ENCODE measurements around the gene ABCC4. TPM values are rescaled to one million over a fixed set of nuclear protein-coding genes. Genes with fewer than 3 reads are reported as not detected.

The ABCC4 gene
- polyA plus RNA-seq, 1 donor from 2014 or later: 2.4 TPM

DNA sequence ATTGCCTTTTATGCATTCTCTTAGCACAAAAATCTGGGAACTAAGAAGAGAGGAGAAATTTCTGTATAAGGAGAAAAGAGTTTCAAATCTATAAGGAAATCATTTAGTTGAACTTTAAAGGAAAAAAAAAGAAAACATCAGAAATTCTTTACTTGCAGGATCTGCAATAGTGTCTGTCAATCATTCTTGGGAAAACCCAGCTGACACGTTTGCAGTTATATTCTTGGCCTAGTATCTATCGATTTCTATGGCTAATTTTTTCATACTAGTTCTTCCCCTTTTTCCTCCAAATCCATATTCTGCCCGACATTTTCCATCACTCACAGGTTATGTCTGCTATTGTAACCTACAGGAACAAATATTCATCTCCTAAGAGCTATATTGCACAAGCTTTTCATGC, 160.7 kb downstream of the ABCC4 start:
- TF ChIP-seq, protein P1, sequence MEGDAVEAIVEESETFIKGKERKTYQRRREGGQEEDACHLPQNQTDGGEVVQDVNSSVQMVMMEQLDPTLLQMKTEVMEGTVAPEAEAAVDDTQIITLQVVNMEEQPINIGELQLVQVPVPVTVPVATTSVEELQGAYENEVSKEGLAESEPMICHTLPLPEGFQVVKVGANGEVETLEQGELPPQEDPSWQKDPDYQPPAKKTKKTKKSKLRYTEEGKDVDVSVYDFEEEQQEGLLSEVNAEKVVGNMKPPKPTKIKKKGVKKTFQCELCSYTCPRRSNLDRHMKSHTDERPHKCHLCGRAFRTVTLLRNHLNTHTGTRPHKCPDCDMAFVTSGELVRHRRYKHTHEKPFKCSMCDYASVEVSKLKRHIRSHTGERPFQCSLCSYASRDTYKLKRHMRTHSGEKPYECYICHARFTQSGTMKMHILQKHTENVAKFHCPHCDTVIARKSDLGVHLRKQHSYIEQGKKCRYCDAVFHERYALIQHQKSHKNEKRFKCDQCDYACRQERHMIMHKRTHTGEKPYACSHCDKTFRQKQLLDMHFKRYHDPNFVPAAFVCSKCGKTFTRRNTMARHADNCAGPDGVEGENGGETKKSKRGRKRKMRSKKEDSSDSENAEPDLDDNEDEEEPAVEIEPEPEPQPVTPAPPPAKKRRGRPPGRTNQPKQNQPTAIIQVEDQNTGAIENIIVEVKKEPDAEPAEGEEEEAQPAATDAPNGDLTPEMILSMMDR (IDR thresholded peaks at IDR 0.05; ENCODE audit: poor library complexity, severe bottlenecking): no peak
- TF ChIP-seq SMC3 (conservative IDR thresholded peaks at IDR 0.05; ENCODE audit: poor library complexity) (no peak), MXI1 (conservative IDR thresholded peaks at IDR 0.05; ENCODE audit: poor library complexity, severe bottlenecking) (no peak), RAD21 (conservative IDR thresholded peaks at IDR 0.05) (no peak), EP300 (conservative IDR thresholded peaks at IDR 0.05; ENCODE audit: poor library complexity, severe bottlenecking) (no peak), TAF1 (IDR thresholded peaks at IDR 0.05; ENCODE audit: low read depth) (no peak), EZH2 (IDR thresholded peaks at IDR 0.05; ENCODE audit: borderline replicate concordance, insufficient read depth, low read length, poor library complexity, severe bottlenecking) (no peak), POLR2AphosphoS5 (IDR thresholded peaks at IDR 0.05) (no peak)
- TF ChIP-seq, protein P2, sequence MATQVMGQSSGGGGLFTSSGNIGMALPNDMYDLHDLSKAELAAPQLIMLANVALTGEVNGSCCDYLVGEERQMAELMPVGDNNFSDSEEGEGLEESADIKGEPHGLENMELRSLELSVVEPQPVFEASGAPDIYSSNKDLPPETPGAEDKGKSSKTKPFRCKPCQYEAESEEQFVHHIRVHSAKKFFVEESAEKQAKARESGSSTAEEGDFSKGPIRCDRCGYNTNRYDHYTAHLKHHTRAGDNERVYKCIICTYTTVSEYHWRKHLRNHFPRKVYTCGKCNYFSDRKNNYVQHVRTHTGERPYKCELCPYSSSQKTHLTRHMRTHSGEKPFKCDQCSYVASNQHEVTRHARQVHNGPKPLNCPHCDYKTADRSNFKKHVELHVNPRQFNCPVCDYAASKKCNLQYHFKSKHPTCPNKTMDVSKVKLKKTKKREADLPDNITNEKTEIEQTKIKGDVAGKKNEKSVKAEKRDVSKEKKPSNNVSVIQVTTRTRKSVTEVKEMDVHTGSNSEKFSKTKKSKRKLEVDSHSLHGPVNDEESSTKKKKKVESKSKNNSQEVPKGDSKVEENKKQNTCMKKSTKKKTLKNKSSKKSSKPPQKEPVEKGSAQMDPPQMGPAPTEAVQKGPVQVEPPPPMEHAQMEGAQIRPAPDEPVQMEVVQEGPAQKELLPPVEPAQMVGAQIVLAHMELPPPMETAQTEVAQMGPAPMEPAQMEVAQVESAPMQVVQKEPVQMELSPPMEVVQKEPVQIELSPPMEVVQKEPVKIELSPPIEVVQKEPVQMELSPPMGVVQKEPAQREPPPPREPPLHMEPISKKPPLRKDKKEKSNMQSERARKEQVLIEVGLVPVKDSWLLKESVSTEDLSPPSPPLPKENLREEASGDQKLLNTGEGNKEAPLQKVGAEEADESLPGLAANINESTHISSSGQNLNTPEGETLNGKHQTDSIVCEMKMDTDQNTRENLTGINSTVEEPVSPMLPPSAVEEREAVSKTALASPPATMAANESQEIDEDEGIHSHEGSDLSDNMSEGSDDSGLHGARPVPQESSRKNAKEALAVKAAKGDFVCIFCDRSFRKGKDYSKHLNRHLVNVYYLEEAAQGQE (IDR thresholded peaks at IDR 0.05; ENCODE audit: borderline replicate concordance): no peak
- H3K4me2 ChIP-seq (ENCODE audit: low read length): no peak overlapping the region
- H3K9ac ChIP-seq (ENCODE audit: low read length): no peak overlapping the region
- H3K79me2 ChIP-seq (replicated peaks; ENCODE audit: insufficient read depth, low read length): no peaks in the 10 kb centered on the region
- H2AFZ ChIP-seq (ENCODE audit: low read depth, low read length): no peak overlapping the region
- H3K27ac ChIP-seq (ENCODE audit: low read length): no peak overlapping the region
- no peaks in the 10 kb centered on the region for H3K36me3 ChIP-seq (ENCODE audit: insufficient read depth, low read length)
- no peak overlapping the region for H3K4me3 ChIP-seq (ENCODE audit: low read length)
- H4K20me1 ChIP-seq (ENCODE audit: insufficient read depth): no peaks in the 10 kb centered on the region
- no peaks in the 10 kb centered on the region for H3F3A ChIP-seq (ENCODE audit: insufficient read depth, low read length, poor library complexity, severe bottlenecking)
- H3K9me2 ChIP-seq (ENCODE audit: insufficient read depth, low read length): no peaks in the 10 kb centered on the region
- H3K27me3 ChIP-seq (ENCODE audit: insufficient read depth, low read depth, low read length): no peaks in the 10 kb centered on the region
- H3K9me3 ChIP-seq (ENCODE audit: low read length): no peaks in the 10 kb centered on the region

DNA sequence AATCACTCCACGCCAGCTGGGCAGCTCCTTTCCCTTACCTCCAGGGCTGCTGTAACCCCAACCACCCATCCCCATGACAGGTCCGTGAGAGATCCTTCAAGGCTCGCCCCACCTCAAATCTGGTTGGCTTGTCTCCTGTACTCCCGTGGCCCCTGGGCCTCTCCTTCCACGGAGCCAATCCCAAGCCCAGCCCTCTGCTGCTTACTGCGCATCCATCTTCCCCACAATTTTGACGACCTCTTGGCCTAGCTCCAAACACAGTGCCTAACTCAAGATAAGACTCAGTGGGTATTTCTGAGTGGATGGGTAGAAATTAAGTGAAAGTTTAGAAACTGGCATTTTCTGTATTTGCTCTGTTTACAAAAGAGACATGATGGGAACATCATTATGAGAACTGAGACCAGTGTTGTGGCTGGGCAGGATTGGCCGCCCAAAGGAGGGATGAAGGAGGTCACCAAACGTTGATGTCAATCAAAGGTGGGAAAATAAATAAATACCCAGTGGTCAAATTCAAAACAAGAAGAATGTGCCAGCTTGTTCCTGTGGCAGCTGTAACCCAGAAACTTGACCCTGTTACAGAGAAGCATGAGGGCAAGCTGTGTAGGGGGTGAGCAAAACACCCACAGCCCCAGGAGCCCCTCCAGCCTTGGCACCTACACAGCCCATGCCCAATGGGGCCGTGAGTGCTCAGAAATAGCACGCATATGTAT, 162.2 kb downstream of the ABCC4 start:
- Histone ChIP-seq H2AFZ (ENCODE audit: low read depth, low read length) (no peak overlapping the region), H3K4me2 (ENCODE audit: low read length) (no peak overlapping the region), H3K9me3 (ENCODE audit: low read length) (no peaks in the 10 kb centered on the region), H3K36me3 (ENCODE audit: insufficient read depth, low read length) (no peaks in the 10 kb centered on the region), H3K9ac (ENCODE audit: low read length) (no peak overlapping the region), H3K79me2 (replicated peaks; ENCODE audit: insufficient read depth, low read length) (no peaks in the 10 kb centered on the region), H3K27ac (ENCODE audit: low read length) (no peak overlapping the region), H3K27me3 (ENCODE audit: insufficient read depth, low read depth, low read length) (no peaks in the 10 kb centered on the region), H3K9me2 (ENCODE audit: insufficient read depth, low read length) (no peaks in the 10 kb centered on the region), H3K4me3 (ENCODE audit: low read length) (no peak overlapping the region), H3F3A (ENCODE audit: insufficient read depth, low read length, poor library complexity, severe bottlenecking) (no peaks in the 10 kb centered on the region), H4K20me1 (ENCODE audit: insufficient read depth) (no peaks in the 10 kb centered on the region)
- TF ChIP-seq RAD21 (conservative IDR thresholded peaks at IDR 0.05): no peak
- no peak for TF ChIP-seq SMC3 (conservative IDR thresholded peaks at IDR 0.05; ENCODE audit: poor library complexity)
- TF ChIP-seq, protein P2 (IDR thresholded peaks at IDR 0.05; ENCODE audit: borderline replicate concordance): no peak
- TF ChIP-seq, protein P1 (IDR thresholded peaks at IDR 0.05; ENCODE audit: poor library complexity, severe bottlenecking): no peak
- no peak for TF ChIP-seq EZH2 (IDR thresholded peaks at IDR 0.05; ENCODE audit: borderline replicate concordance, insufficient read depth, low read length, poor library complexity, severe bottlenecking)
- no peak for TF ChIP-seq EP300 (conservative IDR thresholded peaks at IDR 0.05; ENCODE audit: poor library complexity, severe bottlenecking)
- no peak for TF ChIP-seq MXI1 (conservative IDR thresholded peaks at IDR 0.05; ENCODE audit: poor library complexity, severe bottlenecking)
- no peak for TF ChIP-seq TAF1 (IDR thresholded peaks at IDR 0.05; ENCODE audit: low read depth)
- TF ChIP-seq POLR2AphosphoS5 (IDR thresholded peaks at IDR 0.05): no peak

All from neural cell (in vitro differentiated cells).